K562 (cell line): ENCODE data around the gene STK24. TPM values are rescaled to one million over a fixed set of nuclear protein-coding genes. Genes with fewer than 3 reads are reported as not detected.

Source experiments
- ATAC-seq: fragments of 200-7000 bp; cut with Tn5 transposase; 3 replicates; pipeline ENCODE4 v1.9.1; 2020; ENCODE audit warnings: moderate library complexity
- BruUV-seq: library from RNA; stranded (reverse); fragments of 400-500 nt; replicated peaks from 2 replicates; lab custom pipeline; 2021; lab: Mats Ljungman, UMichigan
- CTCF ChIA-PET: fragments of 300-600 bp; formaldehyde crosslinking; extraction: SDS; loops from one replicate; lab custom pipeline; 2021; ENCODE audit warnings: low intra/inter-chr PET ratio; lab: Yijun Ruan, JAX
- POLR2A ChIA-PET: fragments of 300-600, 350-650 bp; sonication (Branson Sonifier 250); formaldehyde crosslinking; extraction: SDS; loops from one replicate; lab custom pipeline; 2021; ENCODE audit warnings: antibody characterized with exemption, inconsistent platforms; lab: Yijun Ruan, JAX
- DNase-seq, 4 experiments: peaks; one replicate each; pipeline versions ENCODE4 v3.0.0 to v3.0.0-alpha.2; 2011 to 2018; ENCODE audit warnings: low spot score in 3 of 4, mixed read lengths in 3 of 4; ENCODE audit errors: extremely low read depth in 1 of 4
- FAIRE-seq: peaks from 2 replicates; lab custom pipeline; 2011; peaks lifted over from hg19 to GRCh38; lab: Jason Lieb, UNC
- H2AFZ ChIP-seq: 2 replicates; pipeline ENCODE4 v1.6.0; 2011; ENCODE audit warnings: low read depth, low read length, control low read depth, inconsistent platforms
- H3K27ac ChIP-seq: fragments of 200-600 bp; 3 replicates; pipeline ENCODE4 v1.8.0; 2011; ENCODE audit warnings: low read depth, mild to moderate bottlenecking, control low read depth, inconsistent platforms, low read length, moderate library complexity, mixed read lengths; ENCODE audit errors: extremely low read depth
- H3K27me3 ChIP-seq, 2 experiments: fragments of 300-600 bp in 1 of 2; 2 replicates in 1 of 2; 3 replicates in 1 of 2; pipeline versions ENCODE4 v1.6.0 to v1.8.0; 2011; ENCODE audit warnings: inconsistent platforms in 2 of 2, low read length in 2 of 2, mild to moderate bottlenecking in 1 of 2, mixed read lengths in 1 of 2, moderate library complexity in 1 of 2; ENCODE audit not compliant: control insufficient read depth in 2 of 2, insufficient read depth in 2 of 2
- H3K36me3 ChIP-seq: fragments of 300-600 bp; 3 replicates; pipeline ENCODE4 v1.8.0; 2011; ENCODE audit warnings: mild to moderate bottlenecking, low read length, inconsistent platforms; ENCODE audit not compliant: control insufficient read depth, insufficient read depth
- H3K4me1 ChIP-seq, 2 experiments: fragments of 200-600 bp in 1 of 2; replicated peaks in 1 of 2; 2 replicates in 1 of 2; 3 replicates in 1 of 2; pipeline versions ENCODE4 v1.5.1 to v1.8.0; 2011; ENCODE audit warnings: inconsistent platforms in 2 of 2, low read length in 2 of 2, mild to moderate bottlenecking in 1 of 2, mixed read lengths in 1 of 2, moderate library complexity in 1 of 2; ENCODE audit not compliant: control insufficient read depth in 2 of 2, insufficient read depth in 2 of 2
- H3K4me2 ChIP-seq: 2 replicates; pipeline ENCODE4 v1.6.1; 2011; ENCODE audit warnings: low read length, control low read depth, inconsistent platforms, mixed read lengths; ENCODE audit not compliant: insufficient read depth
- H3K4me3 ChIP-seq: fragments of 200-600 bp; sonication (generic), shearing (Covaris generic); 2 replicates; pipeline ENCODE4 v1.5.1; 2016; ENCODE audit warnings: control low read depth, inconsistent platforms
- H3K79me2 ChIP-seq: fragments of 200-600 bp; 3 replicates; pipeline ENCODE4 v1.8.0; 2011; ENCODE audit warnings: low read length, inconsistent platforms; ENCODE audit not compliant: control insufficient read depth, insufficient read depth
- H3K9ac ChIP-seq, 2 experiments: 2 replicates each; pipeline versions ENCODE4 v1.6.0 to v1.6.1; 2011; ENCODE audit warnings: low read depth in 2 of 2, low read length in 2 of 2, control low read depth in 1 of 2, inconsistent platforms in 1 of 2, mild to moderate bottlenecking in 1 of 2, mixed read lengths in 1 of 2; ENCODE audit not compliant: insufficient read depth in 1 of 2
- H3K9me1 ChIP-seq: one replicate; pipeline ENCODE4 v1.6.0; 2011; ENCODE audit warnings: inconsistent platforms, mild to moderate bottlenecking, low read length, moderate library complexity; ENCODE audit not compliant: control insufficient read depth, insufficient read depth
- H3K9me3 ChIP-seq: replicated peaks from 2 replicates; pipeline ENCODE4 v1.5.1; 2011; ENCODE audit warnings: low read depth, low read length, inconsistent platforms; ENCODE audit not compliant: control insufficient read depth, insufficient read depth
- H4K20me1 ChIP-seq: replicated peaks from 2 replicates; pipeline ENCODE4 v1.6.1; 2011; ENCODE audit warnings: low read length, inconsistent platforms, mixed read lengths; ENCODE audit not compliant: control insufficient read depth, insufficient read depth
- CHD4 ChIP-seq: fragments of 200-600 bp; sonication (generic); IDR thresholded peaks from 3 replicates; pipeline ENCODE4 v1.6.1; 2012; ENCODE audit warnings: low read depth, mild to moderate bottlenecking, mixed read lengths, low read length, inconsistent platforms; ENCODE audit not compliant: insufficient read depth, insufficient replicate concordance, poor library complexity, severe bottlenecking
- FOS ChIP-seq: IDR thresholded peaks from 3 replicates; pipeline ENCODE4 v1.6.1; 2011; ENCODE audit not compliant: insufficient read length; ENCODE audit errors: extremely low read depth
- PHB2 ChIP-seq: fragments of 450-650 bp; IDR thresholded peaks from 2 replicates; pipeline ENCODE4 v1.6.1; 2017; ENCODE audit warnings: low read depth
- TSC22D4 ChIP-seq: fragments of 450-650 bp; IDR thresholded peaks from 2 replicates; pipeline ENCODE4 v1.6.1; 2016; ENCODE audit warnings: missing genetic modification characterization, missing biosample characterization, control low read depth
- YY1 ChIP-seq, 3 experiments: IDR thresholded peaks; 2 replicates each; pipeline ENCODE4 v1.6.1; 2011; ENCODE audit warnings: low read length in 2 of 3, mild to moderate bottlenecking in 2 of 3, moderate library complexity in 2 of 3, borderline replicate concordance in 1 of 3, control low read depth in 1 of 3, low read depth in 1 of 3; ENCODE audit not compliant: insufficient read depth in 3 of 3, insufficient replicate concordance in 2 of 3, control insufficient read depth in 1 of 3, insufficient read length in 1 of 3; ENCODE audit errors: extremely low read depth in 1 of 3
- ZNF511 ChIP-seq: sonication (generic); formaldehyde crosslinking; IDR thresholded peaks from 2 replicates; pipeline ENCODE4 v1.8.0; 2022; ENCODE audit warnings: mild to moderate bottlenecking, missing genetic modification reagents
- WGBS: fragments of 100-300 bp; shearing (Covaris generic); methylation state at CpG from one replicate; pipeline ENCODE4 v1.1.6; 2016; ENCODE audit warnings: low coverage, mixed read lengths; ENCODE audit not compliant: insufficient coverage; ENCODE audit errors: missing lambda C conversion rate; 5-methylcytosine and 5-hydroxymethylcytosine counted together
- in situ Hi-C: fragments of 300-500 bp; cut with MboI; formaldehyde crosslinking; loops from 4 replicates; pipeline ENCODE4 v1.15.0; 2018; ENCODE audit warnings: inconsistent platforms, mixed read lengths
- intact Hi-C: fragments of 100-400 bp; cut with micrococcal nuclease; formaldehyde crosslinking; loops from 2 replicates; pipeline ENCODE4 v1.14.2; 2022
- polyA plus RNA-seq, 8 experiments: library from polyadenylated mRNA; depleted of rRNA in 4 of 8; stranded (reverse) in 5 of 8; unstranded in 3 of 8; fragments of >200 nt; fragmentation: Nextera tagmentation in 2 of 8; fragmentation: Illumina TruSeq in 1 of 8; extraction: Ambion mirVana in 2 of 8; extraction: Trizol in 1 of 8; gene quantifications; 2 replicates each; pipeline versions ENCODE4 v1.2.1 to v1.2.3, GENCODE V29; 2011 to 2014; ENCODE audit warnings: inconsistent platforms in 1 of 8, missing spikeins in 1 of 8
- total RNA-seq, 7 experiments: library from RNA; depleted of rRNA in 6 of 7; stranded (reverse); fragments of >200 nt in 6 of 7; fragmentation: Illumina TruSeq in 2 of 7; extraction: Trizol in 2 of 7; gene quantifications; 2 replicates each; pipeline versions ENCODE4 v1.2.1 to v1.2.3, GENCODE V29; 2011 to 2021; ENCODE audit warnings: low replicate concordance in 1 of 7
- TF ChIP-seq, protein P1 (sequence below), 2 experiments: fragments of 450-650 bp; IDR thresholded peaks; 2 replicates each; pipeline ENCODE4 v1.6.1; 2016

Gene STK24
- total and polyA plus RNA-seq, 9 of the 15 experiments (the other 6 are each of a cell fraction or from before 2014, with no cell fraction given), result 3.8 to 78.4 (median 28.2) TPM

- H3K27ac ChIP-seq, result no peak overlapping the region
- peaks cover 11 to 21% of the 10 kb centered on the region in 2 experiments for H3K27me3 ChIP-seq
- in situ Hi-C loops, result no loop called here
- intact Hi-C loops, result no loop called here
- ATAC-seq, result no peak
- H4K20me1 ChIP-seq, result no peaks in the 10 kb centered on the region; the same call in 1 of the 2 replicates
- no peaks in the 10 kb centered on the region for H3K9me3 ChIP-seq
- no peak overlapping the region for H3K9ac ChIP-seq
- no peak for FAIRE-seq
- WGBS, result 5% methylated on average over 13 of the region's 13 CpGs
- no peak for DNase-seq
- H3K4me2 ChIP-seq, result no peak overlapping the region
- CTCF ChIA-PET, result no interaction called here
- no peaks in the 10 kb centered on the region for H3K9me1 ChIP-seq
- no TSS peak for BruUV-seq
- POLR2A ChIA-PET, result no interaction called here
- no peak overlapping the region for H2AFZ ChIP-seq
- TF ChIP-seq, protein P1, sequence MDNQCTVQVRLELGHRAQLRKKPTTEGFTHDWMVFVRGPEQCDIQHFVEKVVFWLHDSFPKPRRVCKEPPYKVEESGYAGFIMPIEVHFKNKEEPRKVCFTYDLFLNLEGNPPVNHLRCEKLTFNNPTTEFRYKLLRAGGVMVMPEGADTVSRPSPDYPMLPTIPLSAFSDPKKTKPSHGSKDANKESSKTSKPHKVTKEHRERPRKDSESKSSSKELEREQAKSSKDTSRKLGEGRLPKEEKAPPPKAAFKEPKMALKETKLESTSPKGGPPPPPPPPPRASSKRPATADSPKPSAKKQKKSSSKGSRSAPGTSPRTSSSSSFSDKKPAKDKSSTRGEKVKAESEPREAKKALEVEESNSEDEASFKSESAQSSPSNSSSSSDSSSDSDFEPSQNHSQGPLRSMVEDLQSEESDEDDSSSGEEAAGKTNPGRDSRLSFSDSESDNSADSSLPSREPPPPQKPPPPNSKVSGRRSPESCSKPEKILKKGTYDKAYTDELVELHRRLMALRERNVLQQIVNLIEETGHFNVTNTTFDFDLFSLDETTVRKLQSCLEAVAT (IDR thresholded peaks at IDR 0.05), result no peak
- no peak for TF ChIP-seq TSC22D4 (tag)
- TF ChIP-seq CHD4, result no peak
- TF ChIP-seq FOS, result no peak
- no peak for TF ChIP-seq ZNF511
- no peak for TF ChIP-seq PHB2
- TF ChIP-seq YY1 (IDR thresholded peaks at IDR 0.05; ENCODE audit: borderline replicate concordance in 1 of 3, control insufficient read depth in 1 of 3, extremely low read depth in 1 of 3, insufficient read depth in 3 of 3, insufficient read length in 1 of 3, insufficient replicate concordance in 2 of 3, low read depth in 1 of 3, low read length in 2 of 3), result no peak
- no peaks in the 10 kb centered on the region for H3K36me3 ChIP-seq
- no peaks in the 10 kb centered on the region for H3K79me2 ChIP-seq
- no peaks in the 10 kb centered on the region for H3K4me1 ChIP-seq
- no peak overlapping the region for H3K4me3 ChIP-seq
Observed at GRCh38 chr13:98401934-98402333, 175.0 kb downstream of the STK24 start.
